Camera-type eye (tissue), 1 donor: ENCODE results near the gene PTTG1. TPM values are rescaled to one million over a fixed set of nuclear protein-coding genes. Genes with fewer than 3 reads are reported as not detected.

Source experiments
- total RNA-seq: library from RNA; depleted of rRNA; stranded (reverse); fragments of >200 nt; gene quantifications from one replicate; pipeline ENCODE4 v1.2.3, GENCODE V29; 2014

Gene PTTG1
- 23.8 TPM for total RNA-seq

DNA sequence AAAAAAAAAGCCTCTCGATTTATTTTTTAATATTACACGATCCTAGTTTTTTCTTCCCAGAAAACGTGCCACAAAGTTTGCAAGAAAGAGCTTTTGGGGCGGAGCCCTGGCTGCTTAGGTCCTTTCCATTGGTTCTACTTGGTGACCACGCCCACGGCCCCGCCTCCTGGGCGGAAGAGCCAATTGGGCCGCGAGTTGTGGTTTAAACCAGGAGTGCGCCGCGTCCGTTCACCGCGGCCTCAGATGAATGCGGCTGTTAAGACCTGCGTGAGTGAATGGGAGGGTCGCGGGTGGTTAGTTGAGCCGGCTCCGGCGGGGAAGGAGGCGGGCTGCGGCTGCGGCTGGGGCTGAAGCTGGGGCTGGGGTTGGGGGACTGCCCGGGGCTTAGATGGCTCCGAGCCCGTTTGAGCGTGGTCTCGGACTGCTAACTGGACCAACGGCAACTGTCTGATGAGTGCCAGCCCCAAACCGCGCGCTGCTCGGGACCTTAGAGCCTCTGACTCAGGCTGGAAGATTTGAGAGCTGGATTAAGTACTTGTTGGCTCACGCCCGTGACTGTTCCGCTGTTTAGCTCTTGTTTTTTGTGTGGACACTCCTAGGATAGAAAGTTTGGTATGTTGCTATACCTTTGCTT lies at the start of gene PTTG1:
Gene PTTG1, plus strand, starts transcription at position 231 of the 634 bp plus-strand sequence. CDS start 458 bp downstream, outside the sequence.

DNA sequence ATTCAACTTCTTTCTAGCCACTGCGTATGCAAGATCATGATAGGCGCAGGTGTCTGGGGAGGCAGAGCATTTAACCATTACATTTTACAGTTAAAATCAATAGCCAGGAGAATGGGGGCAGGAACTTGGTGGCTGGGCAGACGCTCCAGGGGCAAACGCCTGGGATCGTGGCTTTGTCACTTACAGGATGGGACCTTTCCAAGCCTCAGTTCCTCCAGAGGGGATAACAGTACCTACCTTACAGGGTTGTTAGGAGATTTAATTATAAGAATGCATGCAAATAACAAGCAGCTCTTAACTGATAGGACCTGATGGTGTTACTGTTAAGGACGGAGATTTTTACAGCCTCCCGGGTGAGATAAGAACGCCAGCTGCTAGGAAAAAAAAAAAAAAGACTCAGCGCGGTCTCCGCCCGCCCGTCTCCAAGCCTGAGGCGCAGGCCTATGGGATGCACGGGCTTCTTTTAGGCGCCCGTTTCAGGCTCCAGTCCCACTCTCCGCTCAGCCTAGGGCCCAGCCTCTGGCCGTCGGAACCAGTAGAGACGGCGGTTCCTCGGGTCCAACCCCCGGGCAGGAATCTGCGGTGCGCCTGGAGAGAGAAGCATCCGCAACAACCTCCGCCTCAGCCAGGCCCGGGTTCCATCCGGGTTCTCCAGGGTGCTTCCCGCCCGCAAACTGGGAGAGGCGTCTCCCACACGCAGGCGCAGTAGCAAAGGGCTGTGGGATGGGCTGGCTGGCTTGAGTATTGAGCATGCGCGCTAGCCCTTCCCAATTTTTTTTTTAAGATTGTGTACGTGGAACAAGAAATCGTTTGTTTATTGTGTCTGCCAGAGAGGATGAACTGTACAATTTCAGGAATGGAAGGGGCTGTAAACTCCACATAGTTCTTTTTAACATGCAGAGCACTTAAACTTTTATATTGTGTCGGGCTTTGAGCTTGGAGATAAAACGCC lies 22.0 kb upstream of the PTTG1 start, which contains the start of gene FAM200C:
Gene FAM200C, minus strand, starts transcription at position 653 of the 952 bp plus-strand sequence. CDS start 4,564 bp downstream, outside the sequence.

GRCh38 chr5:160418561-160419457 lies 2.8 kb upstream of the PTTG1 start, which contains the start of gene SLU7:
SLU7 (minus strand) TSS chr5:160419081; CDS start chr5:160415294, 3,787 bp downstream.

Other genes with a start within 250 kb of the PTTG1 start
- not detected for gene FABP6, start 192.3 kb upstream of the PTTG1 start, total RNA-seq
- gene CCNJL, start 109.3 kb upstream of the PTTG1 start, total RNA-seq = 10.8 TPM
- gene C1QTNF2, start 51.2 kb upstream of the PTTG1 start, total RNA-seq = 16.9 TPM
- 25.1 TPM for gene FAM200C, start 21.8 kb upstream of the PTTG1 start, total RNA-seq
- gene SLU7, start 2.8 kb upstream of the PTTG1 start, total RNA-seq = 71.6 TPM